Peyer's patch (tissue), 4 donors: ENCODE measurements around the gene CCDC152. TPM values are rescaled to one million over a fixed set of nuclear protein-coding genes. Genes with fewer than 3 reads are reported as not detected.

Source experiments
- DNase-seq, 3 donors: peaks; one replicate each; pipeline ENCODE4 v3.0.0-alpha.2; 2017 to 2019
- H3K27ac ChIP-seq, 4 donors: fragments of 200-600 bp; sonication (generic); one replicate each; pipeline ENCODE4 v1.5.1; 2016 to 2019
- H3K27me3 ChIP-seq, 2 donors: fragments of 200-600 bp; sonication (generic); one replicate each; pipeline ENCODE4 v1.5.1; 2019
- H3K36me3 ChIP-seq, 3 donors: fragments of 200-600 bp; sonication (generic); one replicate each; pipeline ENCODE4 v1.5.1; 2016 to 2019
- H3K4me1 ChIP-seq, 4 donors: fragments of 200-600 bp; sonication (generic); one replicate each; pipeline ENCODE4 v1.5.1; 2016 to 2019
- H3K4me3 ChIP-seq, 4 donors: fragments of 200-600 bp; sonication (generic); 1 replicate in 3 of 4; 2 replicates in 1 of 4; pipeline ENCODE4 v1.5.1; 2016 to 2019; ENCODE audit warnings: mild to moderate bottlenecking in 1 of 4
- H3K9me3 ChIP-seq, 4 donors: fragments of 200-600 bp; sonication (generic); one replicate each; pipeline ENCODE4 v1.5.1; 2016 to 2019; ENCODE audit warnings: mild to moderate bottlenecking in 1 of 4
- POLR2A ChIP-seq, 2 donors: fragments of 450-650 bp; IDR thresholded peaks; one replicate each; pipeline ENCODE4 v1.5.1; 2017; ENCODE audit warnings: antibody characterized with exemption in 2 of 2, mild to moderate bottlenecking in 2 of 2, moderate library complexity in 2 of 2
- total RNA-seq, 4 donors: library from RNA; depleted of rRNA; stranded (reverse); fragments of >200 nt; gene quantifications; one replicate each; pipeline ENCODE4 v1.1.0, GENCODE V29; 2016
- TF ChIP-seq, protein P1 (sequence below), 6 experiments: fragments of 450-650 bp in 4 of 6; fragments of 200-600 bp in 2 of 6; sonication (generic) in 1 of 6; IDR thresholded peaks; one replicate each; pipeline ENCODE4 v1.5.1; 2017 to 2019; ENCODE audit warnings: antibody characterized with exemption in 6 of 6, mild to moderate bottlenecking in 3 of 6, moderate library complexity in 1 of 6

CCDC152 gene
- total RNA-seq, 4 donors from 2014 or later, result 0.40 TPM; not detected in 3

DNA sequence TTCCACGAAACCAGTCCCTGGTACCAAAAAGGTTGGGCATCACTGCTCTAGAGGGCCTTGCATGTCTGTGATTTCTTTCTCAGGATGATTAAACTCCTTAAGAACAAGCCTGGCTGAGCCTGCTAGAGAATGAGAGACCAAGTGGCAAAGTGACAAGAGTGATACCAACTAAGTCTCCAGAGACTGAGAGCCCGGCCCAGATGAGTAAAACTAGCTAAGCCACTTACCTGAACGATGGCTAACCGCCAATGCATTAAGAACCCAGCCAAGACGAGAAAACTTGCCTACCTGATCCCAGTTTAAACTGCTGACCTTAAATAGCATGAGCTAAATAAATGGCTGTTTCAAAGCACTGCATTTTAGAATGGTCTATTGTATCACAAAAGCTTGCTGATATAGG, 5.6 kb upstream of the CCDC152 start:
- Histone ChIP-seq H3K9me3 (no peaks in the 10 kb centered on the region), H3K4me1 (no peaks in the 10 kb centered on the region), H3K36me3 (no peaks in the 10 kb centered on the region), H3K27ac (no peak overlapping the region), H3K4me3 (no peak overlapping the region), H3K27me3 (no peaks in the 10 kb centered on the region)
- DNase-seq, result no peak
- TF ChIP-seq, protein P1, sequence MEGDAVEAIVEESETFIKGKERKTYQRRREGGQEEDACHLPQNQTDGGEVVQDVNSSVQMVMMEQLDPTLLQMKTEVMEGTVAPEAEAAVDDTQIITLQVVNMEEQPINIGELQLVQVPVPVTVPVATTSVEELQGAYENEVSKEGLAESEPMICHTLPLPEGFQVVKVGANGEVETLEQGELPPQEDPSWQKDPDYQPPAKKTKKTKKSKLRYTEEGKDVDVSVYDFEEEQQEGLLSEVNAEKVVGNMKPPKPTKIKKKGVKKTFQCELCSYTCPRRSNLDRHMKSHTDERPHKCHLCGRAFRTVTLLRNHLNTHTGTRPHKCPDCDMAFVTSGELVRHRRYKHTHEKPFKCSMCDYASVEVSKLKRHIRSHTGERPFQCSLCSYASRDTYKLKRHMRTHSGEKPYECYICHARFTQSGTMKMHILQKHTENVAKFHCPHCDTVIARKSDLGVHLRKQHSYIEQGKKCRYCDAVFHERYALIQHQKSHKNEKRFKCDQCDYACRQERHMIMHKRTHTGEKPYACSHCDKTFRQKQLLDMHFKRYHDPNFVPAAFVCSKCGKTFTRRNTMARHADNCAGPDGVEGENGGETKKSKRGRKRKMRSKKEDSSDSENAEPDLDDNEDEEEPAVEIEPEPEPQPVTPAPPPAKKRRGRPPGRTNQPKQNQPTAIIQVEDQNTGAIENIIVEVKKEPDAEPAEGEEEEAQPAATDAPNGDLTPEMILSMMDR (IDR thresholded peaks at IDR 0.05), result no peak
- TF ChIP-seq POLR2A (IDR thresholded peaks at IDR 0.05), result no peak

DNA sequence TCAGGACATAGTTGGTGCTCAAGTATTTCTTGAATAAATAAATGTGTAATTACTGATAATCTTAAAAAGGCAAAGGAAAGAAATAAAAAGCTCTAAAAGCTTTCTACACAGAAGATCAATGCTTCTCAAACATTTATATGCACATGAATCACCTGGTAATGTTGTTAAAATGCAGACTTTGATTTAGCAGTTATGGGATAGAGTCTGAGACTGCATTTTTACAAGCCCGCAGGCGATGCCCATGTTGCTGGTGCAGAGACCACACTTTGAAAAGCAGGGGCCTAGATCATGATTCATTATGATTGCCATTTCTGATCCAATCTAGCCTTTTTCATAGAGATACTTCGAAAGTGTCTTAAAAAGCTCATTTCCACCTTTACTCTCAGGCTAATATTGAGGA, 3.5 kb upstream of the CCDC152 start:
- TF ChIP-seq, protein P1 (IDR thresholded peaks at IDR 0.05), result no peak
- TF ChIP-seq POLR2A (IDR thresholded peaks at IDR 0.05), result no peak
- H3K27ac ChIP-seq, result no peak overlapping the region

DNA sequence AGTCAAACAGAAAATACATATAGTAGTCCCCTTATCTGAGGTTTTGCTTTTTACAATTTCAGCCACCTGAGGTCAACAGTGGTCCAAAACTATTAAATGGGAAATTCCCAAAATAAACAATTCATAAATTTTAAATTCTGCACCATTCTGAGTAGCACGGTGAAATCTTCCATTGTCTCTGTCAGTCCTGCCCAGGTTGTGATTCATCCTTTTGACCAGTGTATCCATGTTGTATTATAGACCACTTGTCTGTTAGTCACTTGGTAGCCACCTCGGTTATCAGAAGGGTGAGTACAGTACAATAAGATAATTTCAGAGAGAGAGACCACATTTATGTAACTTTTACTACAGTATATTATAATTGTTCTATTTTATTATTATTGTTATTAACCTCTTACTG, 2.8 kb downstream of the CCDC152 start:
- Histone ChIP-seq H3K36me3 (no peaks in the 10 kb centered on the region), H3K4me3 (no peak overlapping the region), H3K27ac (no peak overlapping the region), H3K27me3 (no peaks in the 10 kb centered on the region), H3K9me3 (no peaks in the 10 kb centered on the region), H3K4me1 (no peaks in the 10 kb centered on the region)
- no peak for DNase-seq
- TF ChIP-seq, protein P1 (IDR thresholded peaks at IDR 0.05), result no peak
- TF ChIP-seq POLR2A (IDR thresholded peaks at IDR 0.05), result no peak

More for the DNA sequence above, 3.5 kb upstream of the CCDC152 start:
- no peak overlapping the region for H3K4me3 ChIP-seq
- H3K27me3 ChIP-seq, result no peaks in the 10 kb centered on the region
- H3K4me1 ChIP-seq, result no peaks in the 10 kb centered on the region
- H3K9me3 ChIP-seq, result no peaks in the 10 kb centered on the region
- DNase-seq, result no peak
- H3K36me3 ChIP-seq, result no peaks in the 10 kb centered on the region

DNA sequence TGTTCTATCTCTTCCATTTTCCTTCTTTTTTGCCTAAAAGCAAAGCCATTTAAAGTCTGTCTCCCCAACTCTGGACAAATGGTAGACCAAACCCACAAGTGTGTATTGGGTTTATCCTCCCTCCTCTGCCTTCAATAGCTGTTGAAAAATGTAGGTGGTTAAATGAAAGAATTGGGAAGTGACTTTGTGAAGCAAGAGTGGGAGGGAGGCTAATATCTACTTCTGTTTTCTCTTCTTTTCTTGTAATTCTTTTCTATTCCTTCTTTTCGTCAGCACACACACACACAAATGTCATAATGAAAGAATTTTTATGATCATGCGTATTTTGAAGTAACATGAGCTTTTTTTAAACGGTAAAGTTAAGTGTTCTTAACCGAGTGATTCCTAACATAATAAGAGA, 3.8 kb downstream of the CCDC152 start:
- no peak for DNase-seq
- no peak overlapping the region for H3K27ac ChIP-seq
- no peaks in the 10 kb centered on the region for H3K9me3 ChIP-seq
- H3K4me1 ChIP-seq, result no peaks in the 10 kb centered on the region
- no peaks in the 10 kb centered on the region for H3K27me3 ChIP-seq
- H3K36me3 ChIP-seq, result no peaks in the 10 kb centered on the region
- H3K4me3 ChIP-seq, result no peak overlapping the region
- TF ChIP-seq, protein P1 (IDR thresholded peaks at IDR 0.05), result no peak
- no peak for TF ChIP-seq POLR2A (IDR thresholded peaks at IDR 0.05)

DNA sequence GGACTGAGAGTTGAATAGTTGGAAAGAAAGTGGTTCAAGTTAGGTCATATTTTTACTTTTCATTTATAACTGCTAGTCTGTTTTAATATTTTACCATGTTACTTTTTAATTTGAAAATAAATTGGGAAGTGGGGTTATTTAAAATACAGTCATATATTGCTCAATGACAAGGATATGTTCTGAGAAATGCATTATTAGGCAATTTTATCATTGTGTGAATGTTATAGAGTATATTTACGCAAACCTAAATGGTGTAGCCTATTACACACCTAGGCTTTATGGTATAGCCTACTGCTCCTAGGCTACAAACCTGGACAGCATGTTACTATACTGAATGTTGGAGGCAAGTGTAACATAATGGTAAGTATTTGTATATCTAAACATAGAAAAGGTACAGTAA, 5.2 kb downstream of the CCDC152 start:
- Histone ChIP-seq H3K9me3 (no peaks in the 10 kb centered on the region), H3K4me3 (no peak overlapping the region), H3K36me3 (no peaks in the 10 kb centered on the region), H3K4me1 (no peaks in the 10 kb centered on the region), H3K27me3 (no peaks in the 10 kb centered on the region), H3K27ac (no peak overlapping the region)
- TF ChIP-seq, protein P1 (IDR thresholded peaks at IDR 0.05), result no peak
- no peak for TF ChIP-seq POLR2A (IDR thresholded peaks at IDR 0.05)
- DNase-seq, result no peak

DNA sequence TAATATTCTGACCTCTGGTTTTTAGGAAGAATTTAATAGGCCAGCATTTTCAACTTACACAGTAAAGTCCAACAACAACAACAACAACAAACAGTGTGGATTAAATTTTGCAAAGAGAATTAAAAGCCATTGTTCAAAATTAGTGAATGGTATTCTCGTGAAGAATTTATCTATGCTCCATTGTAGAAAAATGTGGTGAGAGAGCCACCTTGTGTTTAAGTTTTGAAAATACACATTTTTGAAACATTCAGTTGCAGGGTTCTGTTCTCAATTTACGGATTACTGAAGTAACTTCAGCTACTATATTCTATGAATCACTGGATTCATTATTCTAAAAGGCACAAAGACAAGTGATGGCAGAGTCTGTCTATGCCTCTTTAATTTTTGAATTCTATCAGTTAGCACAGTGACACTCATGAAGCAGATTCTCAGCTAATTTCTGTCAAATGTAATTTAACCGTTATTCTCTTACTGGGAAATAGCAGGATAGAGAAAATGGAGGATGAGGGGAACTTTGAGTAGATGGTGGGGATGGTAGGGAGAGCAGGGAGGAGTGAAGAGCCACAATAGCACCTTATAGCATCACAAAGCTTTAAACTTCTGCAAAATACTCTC, 11.0 kb downstream of the CCDC152 start:
- H3K4me1 ChIP-seq, result no peaks in the 10 kb centered on the region
- TF ChIP-seq POLR2A (IDR thresholded peaks at IDR 0.05), result no peak
- TF ChIP-seq, protein P1 (IDR thresholded peaks at IDR 0.05), result peak in 5 of 6 experiments; percentile 27 to 65 (median 55)
- no peak for DNase-seq
- no peaks in the 10 kb centered on the region for H3K9me3 ChIP-seq
- no peak overlapping the region for H3K27ac ChIP-seq
- H3K27me3 ChIP-seq, result no peaks in the 10 kb centered on the region
- H3K4me3 ChIP-seq, result no peak overlapping the region
- no peaks in the 10 kb centered on the region for H3K36me3 ChIP-seq
